GM18511 (cell line): Measurements from ENCODE around the gene DNAJC18.
A peak's percentile ranks its signal among the peaks of the same experiment; 100 is the strongest.

ENCODE experiments used
- ATAC-seq: cut with Tn5 transposase; IDR thresholded peaks from one replicate; pipeline ENCODE4 v1.9.1; 2021; ENCODE audit warnings: mild to moderate bottlenecking, moderate library complexity; ENCODE audit not compliant: unreplicated experiment

The DNAJC18 gene

GRCh38 chr5:139406963-139407362 is 32.4 kb downstream of the DNAJC18 start:
- no peak for ATAC-seq

- ATAC-seq, result no peak
These were observed 34.9 kb downstream of the DNAJC18 start for GRCh38 chr5:139404484-139404840.

GRCh38 chr5:139403787-139404483 is 35.4 kb downstream of the DNAJC18 start, which contains the start of gene SPATA24:
Gene SPATA24 (minus strand): TSS chr5:139404089. CDS start chr5:139404060, 29 bp downstream.
- peak; percentile 86 for ATAC-seq

- no peak for ATAC-seq
These were observed 35.9 kb downstream of the DNAJC18 start for GRCh38 chr5:139403418-139403786.

- ATAC-seq, result no peak
These were observed 36.7 kb downstream of the DNAJC18 start for GRCh38 chr5:139402561-139403158.

- no peak for ATAC-seq
These were observed 37.8 kb downstream of the DNAJC18 start for GRCh38 chr5:139401546-139401945.

- ATAC-seq, result no peak
These were observed 39.7 kb downstream of the DNAJC18 start for GRCh38 chr5:139399501-139400121.

GRCh38 chr5:139397921-139398320 is 41.4 kb downstream of the DNAJC18 start:
- ATAC-seq, result no peak

- no peak for ATAC-seq
These were observed 42.6 kb downstream of the DNAJC18 start for GRCh38 chr5:139396691-139397090.

- no peak for ATAC-seq
These were observed 43.3 kb downstream of the DNAJC18 start for GRCh38 chr5:139395844-139396640.

- ATAC-seq, result no peak
These were observed 44.4 kb downstream of the DNAJC18 start, which contains the start of gene PROB1 for GRCh38 chr5:139394654-139395566. Gene PROB1 (minus strand): TSS chr5:139395104. CDS start chr5:139395081, 23 bp downstream.

- peak; percentile 24 for ATAC-seq
These were observed 45.1 kb downstream of the DNAJC18 start for GRCh38 chr5:139394123-139394653.

GRCh38 chr5:139393497-139394122 is 45.7 kb downstream of the DNAJC18 start:
- no peak for ATAC-seq

GRCh38 chr5:139392678-139393496 is 46.4 kb downstream of the DNAJC18 start:
- ATAC-seq, result peak; percentile 56

GRCh38 chr5:139392324-139392677 is 47.0 kb downstream of the DNAJC18 start:
- ATAC-seq, result peak; percentile 16

- peak; percentile 0 for ATAC-seq
These were observed 47.6 kb downstream of the DNAJC18 start for GRCh38 chr5:139391570-139392323.

GRCh38 chr5:139390639-139391569 is 48.4 kb downstream of the DNAJC18 start:
- ATAC-seq, result no peak
